ENCODE data around the gene TTN.

The TTN gene

DNA sequence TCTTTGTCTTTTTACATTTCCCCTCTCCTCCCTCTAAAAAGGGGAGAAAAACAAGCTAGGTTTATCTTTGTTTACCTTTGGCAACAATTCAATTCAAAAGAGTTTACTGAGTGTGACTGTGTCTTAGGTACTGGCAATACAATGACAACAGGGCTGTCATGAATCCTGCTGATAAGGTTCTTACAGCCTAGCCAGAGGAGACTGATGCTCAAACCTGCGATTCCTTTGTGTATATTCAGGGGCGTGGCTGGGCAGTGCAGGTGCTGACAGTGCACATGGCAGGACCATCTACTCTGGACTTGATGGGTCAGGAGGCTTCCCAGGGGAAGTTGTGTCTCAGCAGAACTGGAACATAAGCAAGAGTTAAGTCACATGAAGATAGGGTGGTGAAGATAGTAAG is 23.2 kb upstream of the TTN start:
- no peak overlapping the region for H3K4me3 ChIP-seq (ENCODE audit: low read depth, low read length)
- no peaks in the 10 kb centered on the region for H3K9me3 ChIP-seq (ENCODE audit: control insufficient read depth, insufficient read depth, low read depth, low read length)
- H3K36me3 ChIP-seq (ENCODE audit: control insufficient read depth, insufficient read depth, low read length): no peaks in the 10 kb centered on the region
- H3K4me1 ChIP-seq (ENCODE audit: control insufficient read depth, insufficient read depth, low read length): no peaks in the 10 kb centered on the region
- H3K27ac ChIP-seq (ENCODE audit: low read depth, low read length): no peak overlapping the region
- H3K9ac ChIP-seq (ENCODE audit: low read length): no peak overlapping the region
- no peaks in the 10 kb centered on the region for H3K27me3 ChIP-seq (ENCODE audit: control insufficient read depth, insufficient read depth, low read length)

DNA sequence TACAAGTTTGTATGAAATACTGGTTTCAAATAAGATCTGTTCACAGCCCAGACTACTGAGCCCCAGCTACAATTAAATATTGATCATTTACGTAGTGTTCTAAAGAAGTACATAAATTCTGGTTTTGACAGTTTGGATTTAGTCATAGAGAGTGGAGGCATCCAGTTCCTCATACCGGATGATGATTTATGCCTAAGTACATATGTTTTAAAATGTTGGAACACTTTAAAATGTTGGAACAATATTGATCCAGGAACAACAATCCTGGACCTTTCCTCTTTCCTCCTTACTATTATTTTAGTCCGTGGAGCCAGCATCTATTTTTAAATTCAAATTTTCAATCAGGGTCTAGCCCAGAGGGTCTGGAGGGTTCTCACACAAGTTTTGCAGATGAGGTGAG is 22.8 kb upstream of the TTN start:
- no peak overlapping the region for H3K4me3 ChIP-seq (ENCODE audit: low read depth, low read length)
- no peak overlapping the region for H3K27ac ChIP-seq (ENCODE audit: low read depth, low read length)
- no peaks in the 10 kb centered on the region for H3K9me3 ChIP-seq (ENCODE audit: control insufficient read depth, insufficient read depth, low read depth, low read length)
- no peaks in the 10 kb centered on the region for H3K27me3 ChIP-seq (ENCODE audit: control insufficient read depth, insufficient read depth, low read length)
- no peak overlapping the region for H3K9ac ChIP-seq (ENCODE audit: low read length)
- no peaks in the 10 kb centered on the region for H3K4me1 ChIP-seq (ENCODE audit: control insufficient read depth, insufficient read depth, low read length)
- no peaks in the 10 kb centered on the region for H3K36me3 ChIP-seq (ENCODE audit: control insufficient read depth, insufficient read depth, low read length)

DNA sequence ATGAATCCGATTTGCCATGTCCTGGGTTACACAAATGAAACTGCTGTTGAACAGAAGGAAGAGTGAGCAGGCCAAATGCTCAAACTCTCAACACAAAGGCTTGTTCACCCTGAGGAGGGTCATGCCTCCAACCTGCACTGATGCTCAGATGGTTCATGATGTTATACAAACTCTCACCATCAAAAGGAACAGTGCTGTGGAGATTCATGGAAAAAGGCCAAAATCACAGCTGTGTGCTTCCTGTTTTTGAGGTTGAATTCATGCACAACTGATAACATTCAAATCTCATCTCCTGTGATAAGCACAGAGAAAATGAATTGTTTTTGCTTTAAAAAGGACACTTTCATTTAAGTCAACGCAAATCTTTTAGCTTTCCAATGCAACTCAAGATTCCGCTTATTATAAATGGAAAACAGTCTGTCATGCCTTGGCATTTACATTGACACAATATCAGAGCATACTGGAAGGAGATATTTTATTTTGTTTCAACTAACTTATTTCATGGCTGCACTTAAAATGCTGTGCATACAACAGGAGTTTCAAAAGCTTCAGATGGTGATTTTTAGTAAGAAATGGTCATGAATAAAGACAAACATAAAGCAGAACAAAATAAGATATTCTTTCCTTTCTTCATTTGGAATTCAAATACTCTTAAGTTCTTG is 22.2 kb upstream of the TTN start:
- H3K36me3 ChIP-seq (ENCODE audit: control insufficient read depth, insufficient read depth, low read length): no peaks in the 10 kb centered on the region
- H3K9ac ChIP-seq (ENCODE audit: low read length): no peak overlapping the region
- no peak overlapping the region for H3K27ac ChIP-seq (ENCODE audit: low read depth, low read length)
- no peak overlapping the region for H3K4me3 ChIP-seq (ENCODE audit: low read depth, low read length)
- no peaks in the 10 kb centered on the region for H3K4me1 ChIP-seq (ENCODE audit: control insufficient read depth, insufficient read depth, low read length)
- no peaks in the 10 kb centered on the region for H3K9me3 ChIP-seq (ENCODE audit: control insufficient read depth, insufficient read depth, low read depth, low read length)
- H3K27me3 ChIP-seq (ENCODE audit: control insufficient read depth, insufficient read depth, low read length): no peaks in the 10 kb centered on the region

DNA sequence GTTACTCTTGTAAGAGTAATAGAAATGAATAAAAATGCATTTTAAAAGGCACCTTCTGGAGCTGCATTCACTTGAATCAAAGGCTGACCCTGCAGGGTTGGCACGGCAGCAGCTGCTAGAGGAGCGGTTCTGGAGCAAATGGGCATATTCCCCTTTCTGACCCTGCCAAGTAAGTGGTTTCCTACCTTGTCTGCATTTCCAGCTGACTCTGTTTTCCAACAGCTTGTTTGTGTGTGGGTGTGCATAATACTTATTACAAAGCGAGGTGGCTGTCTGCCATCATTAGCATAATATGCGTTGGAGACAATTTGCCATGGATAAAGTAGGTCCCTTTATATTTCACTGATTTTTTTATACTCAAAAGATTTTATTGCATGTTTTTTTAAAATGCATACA is 21.3 kb upstream of the TTN start:
- Histone ChIP-seq H3K4me1 (ENCODE audit: control insufficient read depth, insufficient read depth, low read length) (no peaks in the 10 kb centered on the region), H3K27ac (ENCODE audit: low read depth, low read length) (no peak overlapping the region), H3K9me3 (ENCODE audit: control insufficient read depth, insufficient read depth, low read depth, low read length) (no peaks in the 10 kb centered on the region), H3K4me3 (ENCODE audit: low read depth, low read length) (no peak overlapping the region), H3K27me3 (ENCODE audit: control insufficient read depth, insufficient read depth, low read length) (no peaks in the 10 kb centered on the region), H3K36me3 (ENCODE audit: control insufficient read depth, insufficient read depth, low read length) (no peaks in the 10 kb centered on the region), H3K9ac (ENCODE audit: low read length) (no peak overlapping the region)

DNA sequence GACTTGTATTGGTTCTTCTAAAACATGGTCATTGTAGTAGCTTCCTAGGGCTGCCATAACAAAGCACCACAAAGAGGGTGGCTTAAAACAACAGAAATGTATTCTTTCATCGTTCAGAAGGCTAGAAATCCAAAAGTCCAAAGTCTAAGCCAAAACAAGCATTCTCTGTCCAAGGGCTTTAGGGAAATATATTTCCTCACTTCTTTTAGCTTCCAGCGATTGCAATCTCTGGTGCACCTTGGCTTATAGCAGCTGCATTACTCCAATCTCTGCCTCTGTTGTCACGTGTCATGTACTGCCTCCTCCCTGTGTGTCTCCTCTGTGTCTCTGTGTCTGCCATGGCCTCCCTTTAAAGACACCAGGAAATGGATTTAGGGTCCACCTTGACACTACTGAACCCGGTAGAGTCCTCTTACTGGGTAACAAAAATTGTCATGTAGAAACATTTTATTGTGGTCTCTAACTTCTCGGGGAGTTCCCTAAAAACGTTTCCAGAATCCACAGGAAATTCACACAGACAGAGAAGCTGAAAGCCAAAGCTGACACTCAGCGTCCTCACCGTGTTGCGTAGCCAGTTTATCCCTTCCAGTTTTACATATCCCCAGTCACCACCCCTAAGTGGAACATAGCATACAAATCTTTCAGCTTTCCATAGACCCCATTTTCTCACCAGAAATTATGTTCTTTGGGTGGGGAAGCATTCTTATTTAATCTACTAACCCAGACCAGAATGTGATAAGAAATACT is 20.7 kb upstream of the TTN start:
- Histone ChIP-seq H3K27me3 (ENCODE audit: control insufficient read depth, insufficient read depth, low read length) (no peaks in the 10 kb centered on the region), H3K9ac (ENCODE audit: low read length) (no peak overlapping the region), H3K4me3 (ENCODE audit: low read depth, low read length) (no peak overlapping the region), H3K9me3 (ENCODE audit: control insufficient read depth, insufficient read depth, low read depth, low read length) (no peaks in the 10 kb centered on the region), H3K27ac (ENCODE audit: low read depth, low read length) (no peak overlapping the region), H3K4me1 (ENCODE audit: control insufficient read depth, insufficient read depth, low read length) (no peaks in the 10 kb centered on the region), H3K36me3 (ENCODE audit: control insufficient read depth, insufficient read depth, low read length) (no peaks in the 10 kb centered on the region)

DNA sequence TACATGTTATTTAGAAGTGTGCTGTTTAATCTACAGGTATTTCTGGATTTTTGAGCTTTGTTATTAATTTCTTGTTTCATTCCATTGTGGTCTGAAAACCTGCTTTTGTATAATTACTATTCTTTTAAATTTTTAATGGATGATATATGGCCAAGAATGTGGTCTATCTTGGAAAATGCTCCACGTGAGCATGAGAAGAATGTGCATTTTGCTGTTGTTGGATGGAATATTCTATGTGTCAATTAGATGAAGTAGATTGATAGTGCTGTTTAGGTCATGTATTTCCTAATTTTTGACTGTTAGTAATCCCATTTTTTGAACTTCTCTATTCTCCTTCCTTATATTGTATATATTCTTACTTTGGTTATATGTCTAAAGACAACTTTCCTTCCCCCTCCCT is 19.9 kb upstream of the TTN start:
- no peaks in the 10 kb centered on the region for H3K4me1 ChIP-seq (ENCODE audit: control insufficient read depth, insufficient read depth, low read length)
- no peaks in the 10 kb centered on the region for H3K9me3 ChIP-seq (ENCODE audit: control insufficient read depth, insufficient read depth, low read depth, low read length)
- no peak overlapping the region for H3K4me3 ChIP-seq (ENCODE audit: low read depth, low read length)
- H3K9ac ChIP-seq (ENCODE audit: low read length): no peak overlapping the region
- H3K27me3 ChIP-seq (ENCODE audit: control insufficient read depth, insufficient read depth, low read length): no peaks in the 10 kb centered on the region
- H3K27ac ChIP-seq (ENCODE audit: low read depth, low read length): no peak overlapping the region
- H3K36me3 ChIP-seq (ENCODE audit: control insufficient read depth, insufficient read depth, low read length): no peaks in the 10 kb centered on the region

DNA sequence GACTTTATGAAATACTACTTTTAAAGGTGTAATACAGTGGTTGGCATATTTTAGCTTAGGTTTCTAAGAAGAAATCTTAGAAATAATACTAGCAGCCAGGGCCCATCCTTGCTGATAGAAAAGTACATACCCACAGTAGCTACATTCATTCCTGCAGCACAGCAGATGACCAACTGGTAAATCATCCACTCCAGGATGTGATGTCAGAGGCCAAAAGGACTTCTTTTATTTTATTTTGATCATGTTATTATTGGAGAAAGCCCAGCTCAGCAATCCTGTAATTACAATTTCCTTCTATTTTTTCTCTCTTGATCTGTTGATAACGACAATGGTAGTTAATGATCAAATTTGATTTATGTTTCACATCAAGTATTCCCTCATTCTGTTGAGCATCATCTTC is 18.0 kb upstream of the TTN start:
- no peaks in the 10 kb centered on the region for H3K4me1 ChIP-seq (ENCODE audit: control insufficient read depth, insufficient read depth, low read length)
- H3K9me3 ChIP-seq (ENCODE audit: control insufficient read depth, insufficient read depth, low read depth, low read length): no peaks in the 10 kb centered on the region
- H3K4me3 ChIP-seq (ENCODE audit: low read depth, low read length): no peak overlapping the region
- no peaks in the 10 kb centered on the region for H3K27me3 ChIP-seq (ENCODE audit: control insufficient read depth, insufficient read depth, low read length)
- H3K36me3 ChIP-seq (ENCODE audit: control insufficient read depth, insufficient read depth, low read length): no peaks in the 10 kb centered on the region
- H3K9ac ChIP-seq (ENCODE audit: low read length): no peak overlapping the region
- no peak overlapping the region for H3K27ac ChIP-seq (ENCODE audit: low read depth, low read length)

DNA sequence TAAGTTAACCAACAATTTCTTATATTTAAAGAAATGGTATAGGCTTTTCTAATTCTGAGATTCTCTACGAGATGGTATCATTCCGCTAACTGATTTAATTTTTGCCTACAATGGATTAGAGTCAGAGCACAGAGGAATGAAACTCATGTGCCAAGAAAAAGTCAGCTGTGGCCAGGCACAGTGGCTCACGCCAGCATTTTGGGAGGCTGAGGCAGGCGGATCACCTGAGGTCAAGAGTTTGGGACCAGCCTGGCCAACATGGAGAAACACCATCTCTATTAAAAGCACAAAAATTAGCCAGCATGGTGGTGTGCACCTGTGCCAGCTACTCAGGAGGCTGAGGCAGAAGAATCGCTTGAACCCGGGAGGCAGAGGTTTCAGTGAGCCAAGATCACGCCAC is 17.0 kb upstream of the TTN start:
- Histone ChIP-seq H3K9me3 (ENCODE audit: control insufficient read depth, insufficient read depth, low read depth, low read length) (no peaks in the 10 kb centered on the region), H3K4me1 (ENCODE audit: control insufficient read depth, insufficient read depth, low read length) (no peaks in the 10 kb centered on the region), H3K27ac (ENCODE audit: low read depth, low read length) (no peak overlapping the region), H3K9ac (ENCODE audit: low read length) (no peak overlapping the region), H3K36me3 (ENCODE audit: control insufficient read depth, insufficient read depth, low read length) (no peaks in the 10 kb centered on the region), H3K4me3 (ENCODE audit: low read depth, low read length) (no peak overlapping the region), H3K27me3 (ENCODE audit: control insufficient read depth, insufficient read depth, low read length) (no peaks in the 10 kb centered on the region)

DNA sequence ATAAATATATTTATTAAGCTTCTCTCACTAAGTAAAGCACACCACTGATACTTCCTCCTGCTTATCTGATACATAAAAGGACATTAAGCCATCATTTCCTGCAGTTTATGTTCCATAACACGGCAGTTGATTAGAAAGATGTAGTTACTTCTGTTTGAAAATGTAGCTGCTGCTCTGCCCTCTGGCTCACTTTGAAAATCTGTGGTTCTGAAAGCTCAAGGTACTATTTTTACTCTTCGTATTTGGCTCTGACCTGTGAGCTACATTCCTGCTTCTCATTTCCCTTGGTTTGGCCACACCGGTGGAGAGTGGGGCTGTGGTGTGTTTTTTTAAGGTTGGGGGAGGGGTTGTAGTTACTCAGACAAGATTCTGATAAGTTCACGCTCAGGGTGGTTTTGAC is 12.8 kb upstream of the TTN start:
- Histone ChIP-seq H3K36me3 (ENCODE audit: control insufficient read depth, insufficient read depth, low read length) (no peaks in the 10 kb centered on the region), H3K27me3 (ENCODE audit: control insufficient read depth, insufficient read depth, low read length) (no peaks in the 10 kb centered on the region), H3K9ac (ENCODE audit: low read length) (no peak overlapping the region), H3K4me3 (ENCODE audit: low read depth, low read length) (no peak overlapping the region), H3K9me3 (ENCODE audit: control insufficient read depth, insufficient read depth, low read depth, low read length) (no peaks in the 10 kb centered on the region), H3K4me1 (ENCODE audit: control insufficient read depth, insufficient read depth, low read length) (no peaks in the 10 kb centered on the region), H3K27ac (ENCODE audit: low read depth, low read length) (no peak overlapping the region)

DNA sequence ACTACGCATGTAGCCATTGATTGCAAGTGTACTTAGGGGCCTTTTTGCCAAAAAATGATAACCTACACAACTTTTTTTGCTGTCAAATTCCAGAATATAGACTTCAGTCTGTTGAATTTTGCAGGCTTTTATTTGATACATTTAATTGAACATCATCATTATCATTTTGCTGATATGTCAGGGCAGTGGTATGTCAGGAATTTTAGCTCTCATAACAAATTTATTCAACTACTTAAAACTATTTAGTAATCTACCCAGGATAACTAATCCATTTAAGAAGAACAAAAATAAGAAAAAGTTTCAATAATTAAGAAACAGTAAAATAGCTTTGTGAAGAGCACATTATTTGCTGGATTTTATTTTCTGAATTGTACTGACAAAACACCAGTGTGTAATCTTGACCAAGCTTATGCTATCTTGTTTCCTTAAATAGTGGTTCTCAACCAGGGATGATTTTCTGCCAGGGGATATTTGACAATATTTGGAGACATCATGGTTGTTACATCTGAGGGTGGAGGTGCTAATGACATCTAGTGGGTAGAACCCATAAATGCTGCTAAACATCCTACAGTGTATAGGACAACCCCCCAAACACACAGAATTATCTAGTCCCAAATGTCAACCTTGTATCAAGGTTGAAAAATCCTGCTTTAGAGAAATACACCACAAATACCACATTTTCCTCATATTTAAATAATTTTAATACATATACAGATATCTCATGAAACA is 12.1 kb upstream of the TTN start:
- H3K27ac ChIP-seq (ENCODE audit: low read depth, low read length): no peak overlapping the region
- no peaks in the 10 kb centered on the region for H3K9me3 ChIP-seq (ENCODE audit: control insufficient read depth, insufficient read depth, low read depth, low read length)
- H3K27me3 ChIP-seq (ENCODE audit: control insufficient read depth, insufficient read depth, low read length): no peaks in the 10 kb centered on the region
- no peak overlapping the region for H3K9ac ChIP-seq (ENCODE audit: low read length)
- H3K4me1 ChIP-seq (ENCODE audit: control insufficient read depth, insufficient read depth, low read length): no peaks in the 10 kb centered on the region
- no peak overlapping the region for H3K4me3 ChIP-seq (ENCODE audit: low read depth, low read length)
- H3K36me3 ChIP-seq (ENCODE audit: control insufficient read depth, insufficient read depth, low read length): no peaks in the 10 kb centered on the region

DNA sequence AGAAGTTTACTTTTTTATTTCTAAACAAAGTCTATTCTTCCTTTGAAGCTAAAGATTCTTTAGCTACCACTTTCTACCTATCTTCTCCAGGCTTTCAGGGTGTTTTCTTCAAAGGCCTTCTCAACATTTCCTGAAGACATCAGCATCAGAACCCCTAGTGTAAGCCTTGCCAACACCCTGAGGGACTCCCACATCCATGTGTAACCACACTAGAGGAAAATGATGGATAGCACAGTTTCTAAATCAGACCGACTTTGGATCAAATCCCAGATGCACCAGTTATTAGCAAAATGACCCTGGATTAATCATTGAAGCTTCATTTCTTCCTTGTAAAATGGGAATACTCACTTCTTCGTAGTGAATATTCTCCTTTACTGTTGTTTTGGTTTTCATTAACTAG is 4.7 kb upstream of the TTN start:
- H3K36me3 ChIP-seq (ENCODE audit: control insufficient read depth, insufficient read depth, low read length): no peaks in the 10 kb centered on the region
- H3K27me3 ChIP-seq (ENCODE audit: control insufficient read depth, insufficient read depth, low read length): no peaks in the 10 kb centered on the region
- H3K4me3 ChIP-seq (ENCODE audit: low read depth, low read length): no peak overlapping the region
- H3K4me1 ChIP-seq (ENCODE audit: control insufficient read depth, insufficient read depth, low read length): no peaks in the 10 kb centered on the region
- H3K27ac ChIP-seq (ENCODE audit: low read depth, low read length): no peak overlapping the region
- no peak overlapping the region for H3K9ac ChIP-seq (ENCODE audit: low read length)
- no peaks in the 10 kb centered on the region for H3K9me3 ChIP-seq (ENCODE audit: control insufficient read depth, insufficient read depth, low read depth, low read length)
